ENCODE results near the gene UNC5CL. TPM values are rescaled to one million over a fixed set of nuclear protein-coding genes. Genes with fewer than 3 reads are reported as not detected.

The UNC5CL gene
- total and polyA plus RNA-seq, 9 of the 15 experiments (the other 6 are each of a cell fraction or from before 2014, with no cell fraction given): 0.07 to 1.8 (median 0.62) TPM; not detected in 1

- TF ChIP-seq POLR2H (tag; IDR thresholded peaks at IDR 0.05; ENCODE audit: low read depth) (no peak), NR4A1 (CRISPR knock-in tag; IDR thresholded peaks at IDR 0.05) (no peak), NR4A1 (tag; IDR thresholded peaks at IDR 0.05) (peak; percentile 78; the same call in 1 of the 2 replicates), MAZ (CRISPR knock-in tag; conservative IDR thresholded peaks at IDR 0.05 in 1 of 2, IDR thresholded peaks at IDR 0.05 in 1 of 2) (0 out of 4 replicates have a peak, but pooled peaks of 1 of the 2 experiments have one; percentile 1), RCOR1 (IDR thresholded peaks at IDR 0.05; ENCODE audit: borderline replicate concordance in 1 of 2, low read depth in 2 of 2, low read length in 2 of 2) (peak in 1 of 2 experiments; percentile 63; a peak in 2 of 4 replicates), HIVEP1 (CRISPR knock-in tag; IDR thresholded peaks at IDR 0.05) (peak; percentile 65; the same call in 1 of the 2 replicates), ZBTB17 (CRISPR knock-in tag; IDR thresholded peaks at IDR 0.05) (peak; percentile 92), ZNF589 (CRISPR knock-in tag; IDR thresholded peaks at IDR 0.05; ENCODE audit: low read depth) (peak; percentile 96), DMBX1 (CRISPR knock-in tag; IDR thresholded peaks at IDR 0.05; ENCODE audit: borderline replicate concordance) (no peak; the same call in 1 of the 2 replicates), L3MBTL2 (IDR thresholded peaks at IDR 0.05) (peak; percentile 83; the same call in 1 of the 2 replicates), NFYB (IDR thresholded peaks at IDR 0.05; ENCODE audit: extremely low read depth, insufficient read length) (peak; percentile 98), YY1 (IDR thresholded peaks at IDR 0.05; ENCODE audit: borderline replicate concordance in 1 of 3, control insufficient read depth in 1 of 3, extremely low read depth in 1 of 3, insufficient read depth in 3 of 3, insufficient read length in 1 of 3, insufficient replicate concordance in 2 of 3, low read depth in 1 of 3, low read length in 2 of 3) (peak; percentile 72 to 89 (median 88)), FOXJ2 (tag; IDR thresholded peaks at IDR 0.05) (0 out of 2 replicates have a peak, but pooled peaks have one; percentile 2), MYC (IDR thresholded peaks at IDR 0.05; ENCODE audit: low read depth, low read length) (peak; percentile 5; the same call in 1 of the 2 replicates), MYC (CRISPR knock-in tag; IDR thresholded peaks at IDR 0.05; ENCODE audit: borderline replicate concordance, low read depth) (no peak), ZNF175 (CRISPR knock-in tag; IDR thresholded peaks at IDR 0.05; ENCODE audit: low read depth) (peak; percentile 91), C11orf30 (IDR thresholded peaks at IDR 0.05; ENCODE audit: low read depth) (peak; percentile 52), SMAD2 (IDR thresholded peaks at IDR 0.05; ENCODE audit: low read depth, low read length) (no peak), HDGF (IDR thresholded peaks at IDR 0.05) (0 out of 2 replicates have a peak, but pooled peaks have one; percentile 58), ZNF639 (CRISPR knock-in tag; conservative IDR thresholded peaks at IDR 0.05 in 1 of 2, IDR thresholded peaks at IDR 0.05 in 1 of 2) (peak in 1 of 2 experiments; percentile 8; a peak in 1 of 4 replicates), ZNF282 (CRISPR knock-in tag; IDR thresholded peaks at IDR 0.05) (no peak), XRCC5 (IDR thresholded peaks at IDR 0.05; ENCODE audit: low read depth, low read length) (no peak), CREB3L1 (IDR thresholded peaks at IDR 0.05; ENCODE audit: borderline replicate concordance, low read depth) (no peak), FOS (IDR thresholded peaks at IDR 0.05; ENCODE audit: extremely low read depth, insufficient read length) (peak; percentile 90), RBM25 (IDR thresholded peaks at IDR 0.05; ENCODE audit: low read depth, low read length, severe bottlenecking) (peak; percentile 99), CC2D1A (IDR thresholded peaks at IDR 0.05) (peak; percentile 96), CCAR2 (IDR thresholded peaks at IDR 0.05; ENCODE audit: low read depth, low read length) (no peak)
Observed at GRCh38 chr6:41072836-41073202, 33.8 kb upstream of the UNC5CL start, which contains the start of gene NFYA (continued).

All from K562 (cell line).